K562 (cell line): ENCODE measurements around the gene LHX3. TPM values are rescaled to one million over a fixed set of nuclear protein-coding genes. Genes with fewer than 3 reads are reported as not detected.

Source experiments
- ATAC-seq: fragments of 200-7000 bp; cut with Tn5 transposase; 3 replicates; pipeline ENCODE4 v1.9.1; 2020; ENCODE audit warnings: moderate library complexity
- BruUV-seq: library from RNA; stranded (reverse); fragments of 400-500 nt; replicated peaks from 2 replicates; lab custom pipeline; 2021; lab: Mats Ljungman, UMichigan
- CTCF ChIA-PET: fragments of 300-600 bp; formaldehyde crosslinking; extraction: SDS; loops from one replicate; lab custom pipeline; 2021; ENCODE audit warnings: low intra/inter-chr PET ratio; lab: Yijun Ruan, JAX
- POLR2A ChIA-PET: fragments of 300-600, 350-650 bp; sonication (Branson Sonifier 250); formaldehyde crosslinking; extraction: SDS; loops from one replicate; lab custom pipeline; 2021; ENCODE audit warnings: antibody characterized with exemption, inconsistent platforms; lab: Yijun Ruan, JAX
- DNase-seq, 4 experiments: peaks; one replicate each; pipeline versions ENCODE4 v3.0.0 to v3.0.0-alpha.2; 2011 to 2018; ENCODE audit warnings: low spot score in 3 of 4, mixed read lengths in 3 of 4; ENCODE audit errors: extremely low read depth in 1 of 4
- FAIRE-seq: peaks from 2 replicates; lab custom pipeline; 2011; peaks lifted over from hg19 to GRCh38; lab: Jason Lieb, UNC
- H2AFZ ChIP-seq: 2 replicates; pipeline ENCODE4 v1.6.0; 2011; ENCODE audit warnings: low read depth, low read length, control low read depth, inconsistent platforms
- H3K27ac ChIP-seq: fragments of 200-600 bp; 3 replicates; pipeline ENCODE4 v1.8.0; 2011; ENCODE audit warnings: low read depth, mild to moderate bottlenecking, control low read depth, inconsistent platforms, low read length, moderate library complexity, mixed read lengths; ENCODE audit errors: extremely low read depth
- H3K27me3 ChIP-seq, 2 experiments: fragments of 300-600 bp in 1 of 2; 2 replicates in 1 of 2; 3 replicates in 1 of 2; pipeline versions ENCODE4 v1.6.0 to v1.8.0; 2011; ENCODE audit warnings: inconsistent platforms in 2 of 2, low read length in 2 of 2, mild to moderate bottlenecking in 1 of 2, mixed read lengths in 1 of 2, moderate library complexity in 1 of 2; ENCODE audit not compliant: control insufficient read depth in 2 of 2, insufficient read depth in 2 of 2
- H3K36me3 ChIP-seq: fragments of 300-600 bp; 3 replicates; pipeline ENCODE4 v1.8.0; 2011; ENCODE audit warnings: mild to moderate bottlenecking, low read length, inconsistent platforms; ENCODE audit not compliant: control insufficient read depth, insufficient read depth
- H3K4me1 ChIP-seq, 2 experiments: fragments of 200-600 bp in 1 of 2; replicated peaks in 1 of 2; 2 replicates in 1 of 2; 3 replicates in 1 of 2; pipeline versions ENCODE4 v1.5.1 to v1.8.0; 2011; ENCODE audit warnings: inconsistent platforms in 2 of 2, low read length in 2 of 2, mild to moderate bottlenecking in 1 of 2, mixed read lengths in 1 of 2, moderate library complexity in 1 of 2; ENCODE audit not compliant: control insufficient read depth in 2 of 2, insufficient read depth in 2 of 2
- H3K4me2 ChIP-seq: 2 replicates; pipeline ENCODE4 v1.6.1; 2011; ENCODE audit warnings: low read length, control low read depth, inconsistent platforms, mixed read lengths; ENCODE audit not compliant: insufficient read depth
- H3K4me3 ChIP-seq: fragments of 200-600 bp; sonication (generic), shearing (Covaris generic); 2 replicates; pipeline ENCODE4 v1.5.1; 2016; ENCODE audit warnings: control low read depth, inconsistent platforms
- H3K79me2 ChIP-seq: fragments of 200-600 bp; 3 replicates; pipeline ENCODE4 v1.8.0; 2011; ENCODE audit warnings: low read length, inconsistent platforms; ENCODE audit not compliant: control insufficient read depth, insufficient read depth
- H3K9ac ChIP-seq, 2 experiments: 2 replicates each; pipeline versions ENCODE4 v1.6.0 to v1.6.1; 2011; ENCODE audit warnings: low read depth in 2 of 2, low read length in 2 of 2, control low read depth in 1 of 2, inconsistent platforms in 1 of 2, mild to moderate bottlenecking in 1 of 2, mixed read lengths in 1 of 2; ENCODE audit not compliant: insufficient read depth in 1 of 2
- H3K9me1 ChIP-seq: one replicate; pipeline ENCODE4 v1.6.0; 2011; ENCODE audit warnings: inconsistent platforms, mild to moderate bottlenecking, low read length, moderate library complexity; ENCODE audit not compliant: control insufficient read depth, insufficient read depth
- H3K9me3 ChIP-seq: replicated peaks from 2 replicates; pipeline ENCODE4 v1.5.1; 2011; ENCODE audit warnings: low read depth, low read length, inconsistent platforms; ENCODE audit not compliant: control insufficient read depth, insufficient read depth
- H4K20me1 ChIP-seq: replicated peaks from 2 replicates; pipeline ENCODE4 v1.6.1; 2011; ENCODE audit warnings: low read length, inconsistent platforms, mixed read lengths; ENCODE audit not compliant: control insufficient read depth, insufficient read depth
- MYC ChIP-seq, 2 experiments: fragments of 250-450 bp in 1 of 2; sonication (Bioruptor Pico) in 1 of 2; IDR thresholded peaks; 2 replicates each; pipeline versions ENCODE4 v1.5.1 to v1.6.1; 2012 to 2021; ENCODE audit warnings: low read depth in 2 of 2, borderline replicate concordance in 1 of 2, improper control_type of control experiment in 1 of 2, low read length in 1 of 2, mild to moderate bottlenecking in 1 of 2, moderate library complexity in 1 of 2
- RBM22 ChIP-seq: fragments of 200-400 bp; formaldehyde crosslinking; IDR thresholded peaks from 2 replicates; pipeline ENCODE4 v1.6.1; 2018; ENCODE audit warnings: low read length, low read depth; ENCODE audit not compliant: poor library complexity, severe bottlenecking
- RCOR1 ChIP-seq, 2 experiments: IDR thresholded peaks; 2 replicates each; pipeline ENCODE4 v1.6.1; 2012; ENCODE audit warnings: low read depth in 2 of 2, low read length in 2 of 2, borderline replicate concordance in 1 of 2, improper control_type of control experiment in 1 of 2
- SMAD4 ChIP-seq: fragments of 250-450 bp; sonication (Bioruptor Pico); conservative IDR thresholded peaks from 2 replicates; pipeline ENCODE4 v1.8.0; 2021; ENCODE audit warnings: inconsistent platforms, mild to moderate bottlenecking, moderate library complexity
- ZNF24 ChIP-seq: fragments of 450-650 bp; IDR thresholded peaks from 2 replicates; pipeline ENCODE4 v1.6.1; 2016
- ZNF766 ChIP-seq: fragments of 200-800 bp; sonication (Bioruptor generic); conservative IDR thresholded peaks from 2 replicates; pipeline ENCODE4 v1.6.1; 2016; ENCODE audit warnings: missing genetic modification characterization, missing compliant biosample characterization
- ZNF79 ChIP-seq: fragments of 250-450 bp; sonication (Bioruptor Pico); IDR thresholded peaks from 2 replicates; pipeline ENCODE4 v1.4.0; 2020; ENCODE audit warnings: low read depth, mild to moderate bottlenecking, moderate library complexity
- WGBS: fragments of 100-300 bp; shearing (Covaris generic); methylation state at CpG from one replicate; pipeline ENCODE4 v1.1.6; 2016; ENCODE audit warnings: low coverage, mixed read lengths; ENCODE audit not compliant: insufficient coverage; ENCODE audit errors: missing lambda C conversion rate; 5-methylcytosine and 5-hydroxymethylcytosine counted together
- in situ Hi-C: fragments of 300-500 bp; cut with MboI; formaldehyde crosslinking; loops from 4 replicates; pipeline ENCODE4 v1.15.0; 2018; ENCODE audit warnings: inconsistent platforms, mixed read lengths
- intact Hi-C: fragments of 100-400 bp; cut with micrococcal nuclease; formaldehyde crosslinking; loops from 2 replicates; pipeline ENCODE4 v1.14.2; 2022
- polyA plus RNA-seq, 8 experiments: library from polyadenylated mRNA; depleted of rRNA in 4 of 8; stranded (reverse) in 5 of 8; unstranded in 3 of 8; fragments of >200 nt; fragmentation: Nextera tagmentation in 2 of 8; fragmentation: Illumina TruSeq in 1 of 8; extraction: Ambion mirVana in 2 of 8; extraction: Trizol in 1 of 8; gene quantifications; 2 replicates each; pipeline versions ENCODE4 v1.2.1 to v1.2.3, GENCODE V29; 2011 to 2014; ENCODE audit warnings: inconsistent platforms in 1 of 8, missing spikeins in 1 of 8
- total RNA-seq, 7 experiments: library from RNA; depleted of rRNA in 6 of 7; stranded (reverse); fragments of >200 nt in 6 of 7; fragmentation: Illumina TruSeq in 2 of 7; extraction: Trizol in 2 of 7; gene quantifications; 2 replicates each; pipeline versions ENCODE4 v1.2.1 to v1.2.3, GENCODE V29; 2011 to 2021; ENCODE audit warnings: low replicate concordance in 1 of 7
- TF ChIP-seq, protein P1 (sequence below): fragments of 250-450 bp; sonication (Bioruptor Pico); IDR thresholded peaks from 2 replicates; pipeline ENCODE4 v1.4.0; 2020; ENCODE audit warnings: mild to moderate bottlenecking
- TF ChIP-seq, protein P2 (sequence below): fragments of 450-650 bp; formaldehyde crosslinking; IDR thresholded peaks from 2 replicates; pipeline ENCODE4 v1.4.0; 2022; ENCODE audit warnings: missing genetic modification characterization
- TF ChIP-seq, protein P3 (sequence below): sonication (generic); formaldehyde crosslinking; IDR thresholded peaks from 2 replicates; pipeline ENCODE4 v1.8.0; 2022; ENCODE audit warnings: mild to moderate bottlenecking, missing genetic modification reagents
- TF ChIP-seq, protein P4 (sequence below): fragments of 450-650 bp; formaldehyde crosslinking; conservative IDR thresholded peaks from 2 replicates; pipeline ENCODE4 v1.4.0; 2022; ENCODE audit warnings: mild to moderate bottlenecking, missing genetic modification characterization

LHX3 gene
- total and polyA plus RNA-seq, 9 of the 15 experiments (the other 6 are each of a cell fraction or from before 2014, with no cell fraction given), result 0.09 TPM; not detected in 8

DNA sequence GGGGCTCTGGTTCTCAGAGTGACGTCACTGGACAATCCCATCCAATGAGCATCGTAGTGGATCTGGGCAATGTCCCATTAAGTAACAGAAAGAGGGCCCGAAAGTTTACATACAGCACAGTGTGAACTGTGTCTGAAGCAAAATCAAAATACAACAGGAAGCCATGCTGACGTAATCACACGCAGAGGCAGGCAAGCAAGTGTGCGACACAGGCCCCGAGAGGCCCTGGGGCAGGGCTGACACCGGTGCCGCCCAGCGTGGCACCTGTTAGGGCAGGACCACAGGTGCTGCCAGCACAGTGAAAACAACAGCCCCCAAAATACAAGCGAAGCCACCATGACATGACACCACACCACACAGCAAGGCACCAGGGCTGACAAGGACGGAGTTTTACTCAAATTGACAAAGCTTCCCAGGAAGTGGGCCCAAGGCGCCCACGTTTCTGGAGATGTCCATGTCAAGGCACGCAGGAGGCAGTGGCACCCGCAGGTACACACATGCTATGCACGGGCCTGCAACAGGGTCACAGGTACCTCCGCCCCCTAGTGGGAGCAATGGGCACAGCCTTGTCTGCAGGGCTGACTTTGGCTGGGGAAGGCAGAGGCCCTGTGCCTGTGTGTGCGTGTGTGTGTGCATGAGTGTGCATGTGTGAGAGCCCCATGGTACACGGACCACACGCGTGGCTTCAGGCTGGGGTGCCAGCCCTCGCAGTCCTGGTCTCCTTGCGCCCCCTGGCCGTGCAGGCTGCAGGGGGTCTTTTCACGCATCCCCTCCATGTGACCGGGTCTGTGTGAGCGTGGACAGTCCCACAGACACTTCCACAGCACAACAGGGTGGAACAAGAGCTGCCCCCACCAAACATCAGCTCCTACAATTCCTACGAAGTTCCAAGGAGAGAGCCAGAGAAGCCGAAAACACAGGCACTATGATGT, 21.1 kb upstream of the LHX3 start:
- Histone ChIP-seq H3K27ac (no peak overlapping the region), H3K9me3 (no peaks in the 10 kb centered on the region), H3K27me3 (no peaks in the 10 kb centered on the region), H4K20me1 (peaks cover 28% of the 10 kb centered on the region), H3K9ac (no peak overlapping the region), H3K79me2 (peaks cover 40% of the 10 kb centered on the region), H3K4me2 (no peak overlapping the region), H3K4me1 (peaks cover 8 to 54% of the 10 kb centered on the region in 2 experiments), H3K9me1 (peaks cover 4% of the 10 kb centered on the region), H3K36me3 (peaks cover 63% of the 10 kb centered on the region), H3K4me3 (no peak overlapping the region), H2AFZ (no peak overlapping the region)
- POLR2A ChIA-PET, result interaction anchor here (1.0 kb wide), 1 partner anchor 10 kb away, joined by 3 read pairs; no protein-coding TSS in a partner anchor
- 69% methylated on average over 30 of the region's 30 CpGs for WGBS
- intact Hi-C loops, result loop anchor here (2.0 kb wide), 1 partner anchor 55 kb away; no protein-coding TSS in a partner anchor
- CTCF ChIA-PET, result interaction anchor here (0.6 to 1.6 kb wide), 2 partner anchors 56 to 58 kb away, joined by 3 to 9 read pairs; no protein-coding TSS in a partner anchor
- no TSS peak for BruUV-seq
- in situ Hi-C loops, result no loop called here
- FAIRE-seq, result peak; percentile 75
- ATAC-seq, result peak; percentile 98
- DNase-seq, result peak; percentile 71 to 77 (median 72)
- TF ChIP-seq ZNF79 (CRISPR knock-in tag) (0 out of 2 replicates have a peak, but pooled peaks have one; percentile 32), SMAD4 (CRISPR knock-in tag) (peak; percentile 86), RBM22 (no peak), ZNF24 (0 out of 2 replicates have a peak, but pooled peaks have one; percentile 19), RCOR1 (IDR thresholded peaks at IDR 0.05; ENCODE audit: borderline replicate concordance in 1 of 2, low read depth in 2 of 2, low read length in 2 of 2) (0 out of 4 replicates have a peak, but pooled peaks of 1 of the 2 experiments have one; percentile 34), ZNF766 (0 out of 2 replicates have a peak, but pooled peaks have one; percentile 27), MYC (IDR thresholded peaks at IDR 0.05; ENCODE audit: low read depth, low read length) (peak; percentile 68), MYC (CRISPR knock-in tag; IDR thresholded peaks at IDR 0.05; ENCODE audit: borderline replicate concordance, low read depth) (no peak)
- TF ChIP-seq, protein P1, sequence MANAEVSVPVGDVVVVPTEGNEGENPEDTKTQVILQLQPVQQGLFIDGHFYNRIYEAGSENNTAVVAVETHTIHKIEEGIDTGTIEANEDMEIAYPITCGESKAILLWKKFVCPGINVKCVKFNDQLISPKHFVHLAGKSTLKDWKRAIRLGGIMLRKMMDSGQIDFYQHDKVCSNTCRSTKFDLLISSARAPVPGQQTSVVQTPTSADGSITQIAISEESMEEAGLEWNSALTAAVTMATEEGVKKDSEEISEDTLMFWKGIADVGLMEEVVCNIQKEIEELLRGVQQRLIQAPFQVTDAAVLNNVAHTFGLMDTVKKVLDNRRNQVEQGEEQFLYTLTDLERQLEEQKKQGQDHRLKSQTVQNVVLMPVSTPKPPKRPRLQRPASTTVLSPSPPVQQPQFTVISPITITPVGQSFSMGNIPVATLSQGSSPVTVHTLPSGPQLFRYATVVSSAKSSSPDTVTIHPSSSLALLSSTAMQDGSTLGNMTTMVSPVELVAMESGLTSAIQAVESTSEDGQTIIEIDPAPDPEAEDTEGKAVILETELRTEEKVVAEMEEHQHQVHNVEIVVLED (CRISPR knock-in tag), result 0 out of 2 replicates have a peak, but pooled peaks have one; percentile 17
- TF ChIP-seq, protein P2, sequence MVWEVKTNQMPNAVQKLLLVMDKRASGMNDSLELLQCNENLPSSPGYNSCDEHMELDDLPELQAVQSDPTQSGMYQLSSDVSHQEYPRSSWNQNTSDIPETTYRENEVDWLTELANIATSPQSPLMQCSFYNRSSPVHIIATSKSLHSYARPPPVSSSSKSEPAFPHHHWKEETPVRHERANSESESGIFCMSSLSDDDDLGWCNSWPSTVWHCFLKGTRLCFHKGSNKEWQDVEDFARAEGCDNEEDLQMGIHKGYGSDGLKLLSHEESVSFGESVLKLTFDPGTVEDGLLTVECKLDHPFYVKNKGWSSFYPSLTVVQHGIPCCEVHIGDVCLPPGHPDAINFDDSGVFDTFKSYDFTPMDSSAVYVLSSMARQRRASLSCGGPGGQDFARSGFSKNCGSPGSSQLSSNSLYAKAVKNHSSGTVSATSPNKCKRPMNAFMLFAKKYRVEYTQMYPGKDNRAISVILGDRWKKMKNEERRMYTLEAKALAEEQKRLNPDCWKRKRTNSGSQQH, result no peak
- TF ChIP-seq, protein P3, sequence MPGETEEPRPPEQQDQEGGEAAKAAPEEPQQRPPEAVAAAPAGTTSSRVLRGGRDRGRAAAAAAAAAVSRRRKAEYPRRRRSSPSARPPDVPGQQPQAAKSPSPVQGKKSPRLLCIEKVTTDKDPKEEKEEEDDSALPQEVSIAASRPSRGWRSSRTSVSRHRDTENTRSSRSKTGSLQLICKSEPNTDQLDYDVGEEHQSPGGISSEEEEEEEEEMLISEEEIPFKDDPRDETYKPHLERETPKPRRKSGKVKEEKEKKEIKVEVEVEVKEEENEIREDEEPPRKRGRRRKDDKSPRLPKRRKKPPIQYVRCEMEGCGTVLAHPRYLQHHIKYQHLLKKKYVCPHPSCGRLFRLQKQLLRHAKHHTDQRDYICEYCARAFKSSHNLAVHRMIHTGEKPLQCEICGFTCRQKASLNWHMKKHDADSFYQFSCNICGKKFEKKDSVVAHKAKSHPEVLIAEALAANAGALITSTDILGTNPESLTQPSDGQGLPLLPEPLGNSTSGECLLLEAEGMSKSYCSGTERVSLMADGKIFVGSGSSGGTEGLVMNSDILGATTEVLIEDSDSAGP (CRISPR knock-in tag), result 0 out of 2 replicates have a peak, but pooled peaks have one; percentile 15
- TF ChIP-seq, protein P4, sequence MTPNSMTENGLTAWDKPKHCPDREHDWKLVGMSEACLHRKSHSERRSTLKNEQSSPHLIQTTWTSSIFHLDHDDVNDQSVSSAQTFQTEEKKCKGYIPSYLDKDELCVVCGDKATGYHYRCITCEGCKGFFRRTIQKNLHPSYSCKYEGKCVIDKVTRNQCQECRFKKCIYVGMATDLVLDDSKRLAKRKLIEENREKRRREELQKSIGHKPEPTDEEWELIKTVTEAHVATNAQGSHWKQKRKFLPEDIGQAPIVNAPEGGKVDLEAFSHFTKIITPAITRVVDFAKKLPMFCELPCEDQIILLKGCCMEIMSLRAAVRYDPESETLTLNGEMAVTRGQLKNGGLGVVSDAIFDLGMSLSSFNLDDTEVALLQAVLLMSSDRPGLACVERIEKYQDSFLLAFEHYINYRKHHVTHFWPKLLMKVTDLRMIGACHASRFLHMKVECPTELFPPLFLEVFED (CRISPR knock-in tag), result 0 out of 2 replicates have a peak, but pooled peaks have one; percentile 51
